ENCODE measurements around the gene EVL. TPM values are rescaled to one million over a fixed set of nuclear protein-coding genes. Genes with fewer than 3 reads are reported as not detected.
A peak's percentile ranks its signal among the peaks of the same experiment; 100 is the strongest.

Gene EVL
- total RNA-seq, 1 experiment from 2014 or later = 82.9 TPM

- Histone ChIP-seq H3K36me3 (ENCODE audit: insufficient read depth, low read length, poor library complexity, severe bottlenecking) (no peaks in the 10 kb centered on the region), H3K4me3 (ENCODE audit: low read depth, low read length, poor library complexity, severe bottlenecking) (no peak overlapping the region), H3K27me3 (replicated peaks; ENCODE audit: insufficient read depth, low read depth, low read length, poor library complexity) (no peaks in the 10 kb centered on the region), H3K9me3 (ENCODE audit: low read depth, low read length, poor library complexity, severe bottlenecking) (no peaks in the 10 kb centered on the region), H3K27ac (ENCODE audit: low read depth, low read length, poor library complexity, severe bottlenecking) (no peak overlapping the region), H3K4me1 (ENCODE audit: insufficient read depth, low read length, poor library complexity, severe bottlenecking) (peaks cover 13% of the 10 kb centered on the region)
- DNase-seq (ENCODE audit: low spot score) = no peak
- no TSS peak for BruUV-seq (replicated peaks)
- intact Hi-C loops (cut with micrococcal nuclease; ENCODE audit: unreplicated experiment) = no loop called here
- no peak for TF ChIP-seq EZH2 (IDR thresholded peaks at IDR 0.05; ENCODE audit: borderline replicate concordance, low read depth, low read length, poor library complexity, severe bottlenecking)
- TF ChIP-seq, protein P1, sequence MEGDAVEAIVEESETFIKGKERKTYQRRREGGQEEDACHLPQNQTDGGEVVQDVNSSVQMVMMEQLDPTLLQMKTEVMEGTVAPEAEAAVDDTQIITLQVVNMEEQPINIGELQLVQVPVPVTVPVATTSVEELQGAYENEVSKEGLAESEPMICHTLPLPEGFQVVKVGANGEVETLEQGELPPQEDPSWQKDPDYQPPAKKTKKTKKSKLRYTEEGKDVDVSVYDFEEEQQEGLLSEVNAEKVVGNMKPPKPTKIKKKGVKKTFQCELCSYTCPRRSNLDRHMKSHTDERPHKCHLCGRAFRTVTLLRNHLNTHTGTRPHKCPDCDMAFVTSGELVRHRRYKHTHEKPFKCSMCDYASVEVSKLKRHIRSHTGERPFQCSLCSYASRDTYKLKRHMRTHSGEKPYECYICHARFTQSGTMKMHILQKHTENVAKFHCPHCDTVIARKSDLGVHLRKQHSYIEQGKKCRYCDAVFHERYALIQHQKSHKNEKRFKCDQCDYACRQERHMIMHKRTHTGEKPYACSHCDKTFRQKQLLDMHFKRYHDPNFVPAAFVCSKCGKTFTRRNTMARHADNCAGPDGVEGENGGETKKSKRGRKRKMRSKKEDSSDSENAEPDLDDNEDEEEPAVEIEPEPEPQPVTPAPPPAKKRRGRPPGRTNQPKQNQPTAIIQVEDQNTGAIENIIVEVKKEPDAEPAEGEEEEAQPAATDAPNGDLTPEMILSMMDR (conservative IDR thresholded peaks at IDR 0.05; ENCODE audit: low read depth, low read length) = no peak
- ChIA-PET POLR2A (ENCODE audit: low non-redundant PET) (no interaction called here), CTCF (interaction anchor here (1.0 to 2.5 kb wide), 2 partner anchors 28 to 124 kb away, joined by 8 to 9 read pairs; no protein-coding TSS in a partner anchor)
Measured at GRCh38 chr14:100107236-100107635, 42.0 kb downstream of the EVL start.

- Histone ChIP-seq H3K4me3 (ENCODE audit: low read depth, low read length, poor library complexity, severe bottlenecking) (no peak overlapping the region), H3K4me1 (ENCODE audit: insufficient read depth, low read length, poor library complexity, severe bottlenecking) (peaks cover 13% of the 10 kb centered on the region), H3K27ac (ENCODE audit: low read depth, low read length, poor library complexity, severe bottlenecking) (no peak overlapping the region), H3K36me3 (ENCODE audit: insufficient read depth, low read length, poor library complexity, severe bottlenecking) (no peaks in the 10 kb centered on the region), H3K27me3 (replicated peaks; ENCODE audit: insufficient read depth, low read depth, low read length, poor library complexity) (no peaks in the 10 kb centered on the region), H3K9me3 (ENCODE audit: low read depth, low read length, poor library complexity, severe bottlenecking) (no peaks in the 10 kb centered on the region)
- TF ChIP-seq EZH2 (IDR thresholded peaks at IDR 0.05; ENCODE audit: borderline replicate concordance, low read depth, low read length, poor library complexity, severe bottlenecking) = no peak
- TF ChIP-seq, protein P1 (conservative IDR thresholded peaks at IDR 0.05; ENCODE audit: low read depth, low read length) = peak; percentile 87
- peak; percentile 77 for DNase-seq (ENCODE audit: low spot score)
- BruUV-seq (replicated peaks) = no TSS peak
- CTCF ChIA-PET = interaction anchor here (0.6 to 2.5 kb wide), 4 partner anchors 29 to 144 kb away, joined by 3 to 9 read pairs (median 6); no protein-coding TSS in a partner anchor
- POLR2A ChIA-PET (ENCODE audit: low non-redundant PET) = no interaction called here
- intact Hi-C loops (cut with micrococcal nuclease; ENCODE audit: unreplicated experiment) = loop anchor here (1.0 kb wide), 1 partner anchor 126 kb away; no protein-coding TSS in a partner anchor
Measured at GRCh38 chr14:100108042-100108825, 43.0 kb downstream of the EVL start.

DNA sequence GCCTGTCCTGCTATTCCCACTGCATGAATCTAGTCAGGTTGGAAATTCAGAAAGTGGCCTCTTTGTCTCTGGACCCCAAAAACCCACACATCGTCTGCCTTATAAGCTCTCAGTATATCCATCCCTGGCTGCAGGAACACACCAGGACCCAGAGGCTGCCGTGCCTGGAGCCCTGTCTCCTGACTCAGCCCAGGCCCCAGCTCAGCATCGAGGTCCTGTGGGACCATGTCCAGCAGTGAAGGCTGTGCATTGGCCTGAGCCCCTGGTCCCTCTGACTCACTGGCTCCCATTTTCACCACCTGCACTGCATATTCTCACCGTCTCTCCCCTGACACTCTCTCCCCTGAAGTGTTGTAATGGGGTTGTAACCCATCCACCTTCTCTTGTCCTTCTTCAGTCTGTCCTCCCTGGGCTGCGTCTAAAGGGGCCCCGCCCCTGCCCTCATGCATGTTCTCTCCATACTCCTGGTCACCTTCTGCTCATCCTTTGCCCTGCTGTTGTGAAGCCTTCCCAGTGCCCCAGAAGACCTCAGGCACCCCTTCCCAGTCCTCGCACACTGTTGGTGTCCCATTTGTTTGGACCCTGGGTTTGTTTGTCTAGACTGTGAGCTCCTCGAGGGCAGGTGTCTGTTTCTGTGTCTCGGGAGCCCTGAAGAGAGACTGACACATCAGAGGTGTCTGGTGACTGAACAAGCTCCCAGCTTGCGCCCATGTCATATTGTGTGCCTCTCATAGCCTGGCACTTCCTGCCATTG is 43.8 kb downstream of the EVL start:
- CTCF ChIA-PET = interaction anchor here (0.6 to 2.5 kb wide), 2 partner anchors 30 to 128 kb away, joined by 4 to 9 read pairs; no protein-coding TSS in a partner anchor
- POLR2A ChIA-PET (ENCODE audit: low non-redundant PET) = no interaction called here
- Histone ChIP-seq H3K27me3 (replicated peaks; ENCODE audit: insufficient read depth, low read depth, low read length, poor library complexity) (no peaks in the 10 kb centered on the region), H3K27ac (ENCODE audit: low read depth, low read length, poor library complexity, severe bottlenecking) (no peak overlapping the region), H3K36me3 (ENCODE audit: insufficient read depth, low read length, poor library complexity, severe bottlenecking) (no peaks in the 10 kb centered on the region), H3K4me3 (ENCODE audit: low read depth, low read length, poor library complexity, severe bottlenecking) (no peak overlapping the region), H3K4me1 (ENCODE audit: insufficient read depth, low read length, poor library complexity, severe bottlenecking) (peaks cover 11% of the 10 kb centered on the region), H3K9me3 (ENCODE audit: low read depth, low read length, poor library complexity, severe bottlenecking) (no peaks in the 10 kb centered on the region)
- DNase-seq (ENCODE audit: low spot score) = no peak
- no peak for TF ChIP-seq EZH2 (IDR thresholded peaks at IDR 0.05; ENCODE audit: borderline replicate concordance, low read depth, low read length, poor library complexity, severe bottlenecking)
- TF ChIP-seq, protein P1 (conservative IDR thresholded peaks at IDR 0.05; ENCODE audit: low read depth, low read length) = no peak
- no TSS peak for BruUV-seq (replicated peaks)
- intact Hi-C loops (cut with micrococcal nuclease; ENCODE audit: unreplicated experiment) = loop anchor here (1.0 kb wide), 1 partner anchor 127 kb away; no protein-coding TSS in a partner anchor
